CD4-positive, alpha-beta T cell treated with Interferon alpha-2 for 1 hour (primary cell): Measurements from ENCODE around the gene SMAD3.
"Not testable (repeated sequence)": the region's sequence is repeated elsewhere in the genome, so short reads cannot be mapped to it uniquely, and the experiment has no call there.

Experiments used
- DNase-seq, 2 donors: peaks; one replicate each; pipeline ENCODE4 v3.0.0-alpha.2; 2020 to 2022

Gene SMAD3

GRCh38 chr15:67146234-67146633, 80.8 kb downstream of the SMAD3 start:
- no peak for DNase-seq

GRCh38 chr15:67146875-67147381, 81.5 kb downstream of the SMAD3 start:
- DNase-seq, result peak; percentile 22 to 41

DNA sequence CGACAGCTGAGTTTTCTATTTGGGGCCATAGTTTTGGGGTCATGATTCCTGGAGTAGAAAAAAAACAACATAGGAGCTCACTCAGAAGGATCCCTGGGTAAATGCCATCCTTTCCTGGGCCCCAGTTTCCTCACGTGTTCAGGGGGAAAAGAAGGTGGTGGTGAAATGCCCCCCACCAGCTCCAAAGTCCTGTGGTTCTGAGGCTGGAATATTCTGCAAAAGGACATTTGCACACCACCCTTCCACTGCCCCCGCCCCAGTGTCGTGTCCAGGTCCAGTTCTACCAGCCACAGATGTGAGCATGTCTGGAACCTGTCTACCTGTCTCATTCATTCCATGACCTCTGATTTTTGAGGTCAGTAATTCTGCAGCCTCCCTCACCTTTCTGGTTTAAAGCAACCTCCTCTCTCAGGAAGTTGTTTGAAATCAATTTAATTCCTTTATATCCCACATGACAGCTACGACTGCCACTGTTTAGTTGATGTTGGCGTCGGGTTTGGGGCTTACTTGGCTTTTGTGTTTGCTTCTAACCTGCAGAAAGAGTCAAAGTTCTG, 82.1 kb downstream of the SMAD3 start:
- DNase-seq, result no peak

- peak; percentile 21 to 22 for DNase-seq
Observed at GRCh38 chr15:67148196-67148701, 82.8 kb downstream of the SMAD3 start.

- no peak for DNase-seq
Observed at GRCh38 chr15:67149068-67149772, 83.8 kb downstream of the SMAD3 start.

GRCh38 chr15:67149773-67150022, 84.3 kb downstream of the SMAD3 start:
- DNase-seq, result no peak

GRCh38 chr15:67150023-67150860, 84.8 kb downstream of the SMAD3 start:
- peak; percentile 35 to 36 for DNase-seq

DNA sequence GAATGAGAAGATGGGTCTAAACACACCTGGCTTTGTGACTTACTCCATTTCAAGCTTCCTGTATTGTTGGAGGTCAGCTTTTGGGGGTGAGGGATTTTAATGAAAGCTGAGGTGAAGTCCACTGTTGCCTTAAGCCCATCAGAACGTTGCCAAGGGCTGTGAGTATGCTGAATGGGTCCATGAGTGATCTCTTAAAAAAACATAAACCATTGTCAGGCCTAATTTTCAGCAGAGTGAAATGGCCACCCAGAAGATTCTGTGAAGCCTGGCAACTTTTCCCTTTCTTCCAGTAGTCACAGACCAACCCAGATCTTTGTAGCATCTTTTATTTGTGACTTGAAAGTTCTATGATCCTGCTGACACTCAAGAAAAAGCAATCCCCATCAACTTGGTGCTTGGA, 87.0 kb downstream of the SMAD3 start:
- no peak for DNase-seq

DNA sequence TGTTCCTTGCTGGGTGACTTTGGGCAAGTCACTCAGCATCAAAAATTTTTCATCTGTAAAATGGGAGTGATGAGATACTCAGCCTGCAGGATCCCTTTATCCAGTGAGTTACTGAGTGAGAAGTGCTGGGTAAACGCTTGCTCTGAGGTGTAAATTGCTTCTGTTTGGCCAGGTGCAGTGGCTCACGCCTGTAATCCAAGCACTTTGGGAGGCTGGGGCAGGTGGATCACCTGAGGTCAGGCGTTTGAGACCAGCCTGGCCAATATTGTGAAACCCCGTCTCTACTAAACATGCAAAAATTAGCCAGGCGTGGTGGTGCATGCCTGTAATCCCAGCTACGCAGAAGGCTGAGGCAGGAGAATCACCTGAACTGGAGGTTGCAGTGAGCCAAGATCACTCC, 87.6 kb downstream of the SMAD3 start:
- DNase-seq, result not testable (repeated sequence)

- no peak for DNase-seq
Observed at GRCh38 chr15:67154249-67154648, 88.8 kb downstream of the SMAD3 start.

- DNase-seq, result no peak
Observed at GRCh38 chr15:67156426-67156825, 91.0 kb downstream of the SMAD3 start.

GRCh38 chr15:67156834-67157233, 91.4 kb downstream of the SMAD3 start:
- no peak for DNase-seq

- DNase-seq, result no peak
Observed at GRCh38 chr15:67157521-67158252, 92.3 kb downstream of the SMAD3 start.

DNA sequence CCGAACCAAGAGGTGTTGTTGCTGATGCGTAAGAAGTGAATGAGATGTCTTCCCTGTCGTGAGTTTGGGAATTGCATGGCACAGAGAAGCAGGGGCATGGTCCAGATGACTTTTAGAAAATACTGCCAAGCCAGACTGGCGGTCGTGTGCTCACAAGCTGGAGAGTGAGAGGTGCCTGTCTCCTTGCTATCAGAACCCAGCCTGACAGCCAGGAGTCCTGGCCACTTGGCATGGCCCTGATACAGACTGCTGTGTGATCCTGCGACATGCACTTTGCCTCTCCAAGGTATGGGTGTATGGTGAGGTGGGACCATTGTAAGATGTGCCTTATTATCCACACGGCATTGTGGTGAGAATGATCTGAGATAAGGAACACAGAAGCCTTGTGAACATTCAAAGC, 93.0 kb downstream of the SMAD3 start:
- no peak for DNase-seq

DNA sequence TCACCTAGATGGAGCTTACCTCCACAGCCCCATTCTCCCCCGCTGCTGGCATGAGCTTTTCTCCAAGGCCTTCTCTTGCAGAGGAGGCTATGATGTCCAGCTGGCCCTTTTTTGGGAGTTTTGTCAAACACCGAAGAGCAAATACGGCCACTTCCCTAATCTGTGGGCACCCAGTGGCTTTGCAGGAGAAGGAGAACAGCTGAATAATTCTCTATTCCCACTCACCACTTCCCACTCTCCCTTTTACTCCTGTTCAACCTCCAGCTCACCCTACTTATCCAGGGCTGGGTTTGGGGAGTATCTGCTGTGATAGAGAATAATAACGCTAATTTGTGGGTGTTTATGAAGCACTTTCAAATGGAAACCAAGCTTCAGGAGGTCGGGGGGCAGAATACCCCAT, 96.0 kb downstream of the SMAD3 start:
- no peak for DNase-seq

DNA sequence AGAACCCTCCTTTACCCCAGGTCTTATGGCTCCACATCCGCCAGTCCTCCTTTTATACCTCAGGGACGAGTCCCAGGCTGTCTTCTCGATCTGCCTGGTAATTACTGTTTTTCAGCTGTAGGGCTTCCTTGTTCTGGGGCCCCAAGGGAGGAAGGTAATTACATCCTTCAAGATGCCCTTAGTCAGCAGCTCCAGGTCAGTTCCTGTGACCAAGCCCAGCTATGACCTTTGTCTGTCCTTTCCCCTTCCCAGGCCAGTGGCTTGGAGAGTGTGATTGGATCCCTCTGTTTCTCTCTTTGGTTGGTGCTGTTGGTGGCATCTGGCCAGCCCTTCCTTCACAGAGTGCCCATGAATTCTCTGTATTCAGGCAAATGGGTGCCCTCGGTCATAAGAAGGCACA, 96.5 kb downstream of the SMAD3 start:
- DNase-seq, result no peak

GRCh38 chr15:67163180-67163579, 97.8 kb downstream of the SMAD3 start:
- DNase-seq, result no peak

DNA sequence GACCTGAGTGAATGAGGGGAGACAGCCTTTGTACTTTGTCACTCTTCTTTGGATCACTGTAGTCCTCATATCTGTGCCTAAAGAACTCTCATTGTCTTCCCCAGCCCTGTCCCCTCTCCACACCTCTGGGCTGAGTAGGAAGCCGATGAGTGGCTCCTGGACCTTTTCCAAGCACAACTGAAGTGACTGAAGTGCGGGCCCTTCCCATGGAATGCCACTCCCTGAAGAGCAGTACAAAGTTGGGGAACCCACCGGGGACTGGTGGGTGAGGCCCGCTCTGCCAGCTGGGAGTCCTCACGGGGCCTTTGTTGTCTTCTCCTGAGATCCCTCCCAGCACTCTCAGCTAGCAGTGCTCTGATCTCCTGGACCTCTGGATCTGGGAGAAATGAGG, 99.0 kb downstream of the SMAD3 start:
- DNase-seq, result no peak

DNA sequence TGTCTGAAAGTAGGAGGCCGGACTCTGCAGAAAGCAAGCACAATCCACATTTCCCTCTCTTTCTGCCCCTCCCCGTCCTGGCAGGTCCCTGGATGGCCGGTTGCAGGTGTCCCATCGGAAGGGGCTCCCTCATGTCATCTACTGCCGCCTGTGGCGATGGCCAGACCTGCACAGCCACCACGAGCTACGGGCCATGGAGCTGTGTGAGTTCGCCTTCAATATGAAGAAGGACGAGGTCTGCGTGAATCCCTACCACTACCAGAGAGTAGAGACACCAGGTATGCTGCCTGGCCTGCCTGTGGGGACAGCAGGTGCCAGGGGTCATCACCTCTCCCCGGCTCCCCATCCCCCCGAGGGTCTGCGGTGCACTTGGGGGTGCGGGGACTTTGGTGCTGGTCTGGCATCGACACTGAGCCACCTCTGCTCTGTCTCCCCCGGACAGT, 99.4 kb downstream of the SMAD3 start:
- DNase-seq, result no peak

- no peak for DNase-seq
Observed at GRCh38 chr15:67165254-67166253, 100.2 kb downstream of the SMAD3 start.

DNA sequence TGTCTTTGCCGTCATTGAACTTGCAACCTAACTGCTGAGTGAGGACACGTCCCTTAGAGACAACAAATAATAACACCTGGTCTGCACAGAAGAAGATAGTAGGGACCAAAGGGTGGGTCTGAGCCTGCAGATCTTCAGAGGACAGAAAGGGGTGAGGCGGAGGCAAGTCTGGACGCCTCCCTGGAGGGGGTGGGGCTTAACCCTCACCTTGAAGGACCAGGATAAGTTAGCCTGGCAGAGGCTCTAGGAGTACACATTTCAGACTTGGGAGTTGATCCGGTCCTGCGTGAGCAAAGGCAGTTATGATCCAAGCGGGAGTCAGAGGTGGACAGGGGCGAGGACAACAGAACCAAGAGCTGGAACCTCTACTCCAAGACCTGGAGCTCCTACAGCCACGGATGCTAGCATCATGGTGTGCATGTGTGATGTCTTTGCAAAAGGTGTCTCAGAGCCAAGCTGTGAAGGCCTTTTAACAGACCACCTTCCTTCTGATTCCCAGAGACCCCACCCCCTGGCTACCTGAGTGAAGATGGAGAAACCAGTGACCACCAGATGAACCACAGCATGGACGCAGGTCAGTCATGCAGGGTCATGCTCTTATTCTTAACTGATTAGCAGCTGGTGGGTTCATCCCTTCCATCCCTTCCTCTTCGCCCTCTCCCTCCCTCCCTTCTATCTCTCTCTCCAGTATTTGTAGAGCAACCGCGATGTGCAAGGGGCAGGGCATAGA, 101.0 kb downstream of the SMAD3 start:
- DNase-seq, result no peak
